GM18519 (cell line): ENCODE measurements around the gene UPK2.

ENCODE experiments used
- ATAC-seq: cut with Tn5 transposase; IDR thresholded peaks from one replicate; pipeline ENCODE4 v1.9.1; 2021; ENCODE audit warnings: mild to moderate bottlenecking, moderate library complexity; ENCODE audit not compliant: unreplicated experiment, low FRiP score

Gene UPK2

GRCh38 chr11:118917481-118918127 lies 38.5 kb upstream of the UPK2 start:
- no peak for ATAC-seq

- ATAC-seq, result no peak
These were observed 37.9 kb upstream of the UPK2 start for GRCh38 chr11:118918128-118918685.

- ATAC-seq, result no peak
These were observed 37.3 kb upstream of the UPK2 start for GRCh38 chr11:118918686-118919280.

GRCh38 chr11:118921121-118921928 lies 34.8 kb upstream of the UPK2 start:
- ATAC-seq, result no peak

GRCh38 chr11:118921929-118922744 lies 34.0 kb upstream of the UPK2 start:
- no peak for ATAC-seq

GRCh38 chr11:118922745-118923627 lies 33.1 kb upstream of the UPK2 start:
- ATAC-seq, result no peak

- ATAC-seq, result no peak
These were observed 32.1 kb upstream of the UPK2 start for GRCh38 chr11:118923721-118924587.

GRCh38 chr11:118924591-118925585 lies 31.2 kb upstream of the UPK2 start:
- ATAC-seq, result no peak

GRCh38 chr11:118927554-118928100 lies 28.5 kb upstream of the UPK2 start:
- no peak for ATAC-seq

- peak; percentile 30 for ATAC-seq
These were observed 27.8 kb upstream of the UPK2 start for GRCh38 chr11:118928101-118928869.

- ATAC-seq, result no peak
These were observed 27.1 kb upstream of the UPK2 start for GRCh38 chr11:118928870-118929500.

- no peak for ATAC-seq
These were observed 26.5 kb upstream of the UPK2 start for GRCh38 chr11:118929501-118930093.

GRCh38 chr11:118930094-118930712 lies 25.9 kb upstream of the UPK2 start:
- no peak for ATAC-seq

GRCh38 chr11:118931571-118931970 lies 24.5 kb upstream of the UPK2 start:
- no peak for ATAC-seq

- no peak for ATAC-seq
These were observed 22.6 kb upstream of the UPK2 start for GRCh38 chr11:118933486-118933885.
